ENCODE measurements around the gene SIRT3.

SIRT3 gene

GRCh38 chr11:207863-208180 is 28.3 kb downstream of the SIRT3 start:
- DNase-seq (ENCODE audit: low read depth), result no peak

GRCh38 chr11:207208-207862 is 28.8 kb downstream of the SIRT3 start, which contains the start of the genes BET1L and RIC8A:
Gene BET1L, minus strand, starts transcription at chr11:207399. Its CDS starts 78 bp downstream, at chr11:207321.
Gene RIC8A, plus strand, starts transcription at chr11:207708. Its CDS starts 1,147 bp downstream, at chr11:208855.
- peak within 1 kb of the TSS; percentile 97 for H3K4me3 ChIP-seq (ENCODE audit: low read depth, low read length)
- TF ChIP-seq MYC (IDR thresholded peaks at IDR 0.05; ENCODE audit: low read depth, low read length), result peak; percentile 3
- TF ChIP-seq MAX (IDR thresholded peaks at IDR 0.05; ENCODE audit: low read depth, low read length), result peak; percentile 39
- no peak for TF ChIP-seq CTCF (IDR thresholded peaks at IDR 0.05; ENCODE audit: low read depth, low read length)
- TF ChIP-seq POLR2A (IDR thresholded peaks at IDR 0.05; ENCODE audit: extremely low read depth, insufficient read length), result peak; percentile 96
- DNase-seq (ENCODE audit: low read depth), result peak; percentile 99

More at GRCh38 chr11:207863-208180, 28.3 kb downstream of the SIRT3 start:
- H3K4me3 ChIP-seq (ENCODE audit: low read depth, low read length), result peak overlapping the region; percentile 97
- TF ChIP-seq POLR2A (IDR thresholded peaks at IDR 0.05; ENCODE audit: extremely low read depth, insufficient read length), result no peak
- no peak for TF ChIP-seq MAX (IDR thresholded peaks at IDR 0.05; ENCODE audit: low read depth, low read length)
- no peak for TF ChIP-seq CTCF (IDR thresholded peaks at IDR 0.05; ENCODE audit: low read depth, low read length)
- TF ChIP-seq MYC (IDR thresholded peaks at IDR 0.05; ENCODE audit: low read depth, low read length), result no peak

- TF ChIP-seq POLR2A (IDR thresholded peaks at IDR 0.05; ENCODE audit: extremely low read depth, insufficient read length) (no peak), CTCF (IDR thresholded peaks at IDR 0.05; ENCODE audit: low read depth, low read length) (no peak), MYC (IDR thresholded peaks at IDR 0.05; ENCODE audit: low read depth, low read length) (no peak), MAX (IDR thresholded peaks at IDR 0.05; ENCODE audit: low read depth, low read length) (no peak)
- peak; percentile 40 for DNase-seq (ENCODE audit: low read depth)
- H3K4me3 ChIP-seq (ENCODE audit: low read depth, low read length), result peak overlapping the region; percentile 88
Observed at GRCh38 chr11:206526-207207, 29.5 kb downstream of the SIRT3 start.

- TF ChIP-seq MYC (IDR thresholded peaks at IDR 0.05; ENCODE audit: low read depth, low read length) (no peak), MAX (IDR thresholded peaks at IDR 0.05; ENCODE audit: low read depth, low read length) (no peak), POLR2A (IDR thresholded peaks at IDR 0.05; ENCODE audit: extremely low read depth, insufficient read length) (no peak), CTCF (IDR thresholded peaks at IDR 0.05; ENCODE audit: low read depth, low read length) (no peak)
- H3K4me3 ChIP-seq (ENCODE audit: low read depth, low read length), result peak overlapping the region; percentile 88
Observed at GRCh38 chr11:206002-206384, 30.1 kb downstream of the SIRT3 start.

GRCh38 chr11:205221-206001 is 30.7 kb downstream of the SIRT3 start:
- no peak for TF ChIP-seq MAX (IDR thresholded peaks at IDR 0.05; ENCODE audit: low read depth, low read length)
- no peak for TF ChIP-seq POLR2A (IDR thresholded peaks at IDR 0.05; ENCODE audit: extremely low read depth, insufficient read length)
- TF ChIP-seq MYC (IDR thresholded peaks at IDR 0.05; ENCODE audit: low read depth, low read length), result no peak
- no peak for TF ChIP-seq CTCF (IDR thresholded peaks at IDR 0.05; ENCODE audit: low read depth, low read length)
- no peak for DNase-seq (ENCODE audit: low read depth)
- H3K4me3 ChIP-seq (ENCODE audit: low read depth, low read length), result no peak overlapping the region

More at GRCh38 chr11:206002-206384, 30.1 kb downstream of the SIRT3 start:
- no peak for DNase-seq (ENCODE audit: low read depth)

Data from NB4 (cell line).